Smooth muscle cell (in vitro differentiated cells): Measurements from ENCODE around the gene EIF4B. TPM values are rescaled to one million over a fixed set of nuclear protein-coding genes. Genes with fewer than 3 reads are reported as not detected.

Experiments
- DNase-seq: peaks from one replicate; lab custom pipeline; 2025; ENCODE audit not compliant: unreplicated experiment; lab: John Stamatoyannopoulos, UW
- H2AFZ ChIP-seq: fragments of 200-600 bp; sonication (generic); 2 replicates; pipeline ENCODE4 v1.6.0; 2016; ENCODE audit warnings: antibody characterized with exemption, low read depth, mild to moderate bottlenecking
- H3F3A ChIP-seq: fragments of 200-600 bp; sonication (generic); 2 replicates; pipeline ENCODE4 v1.6.0; 2017; ENCODE audit warnings: antibody characterized with exemption, low read depth
- H3K27ac ChIP-seq: fragments of 200-600 bp; sonication (generic); 2 replicates; pipeline ENCODE4 v1.5.1; 2016; ENCODE audit warnings: low read depth, mild to moderate bottlenecking
- H3K27me3 ChIP-seq: fragments of 200-600 bp; sonication (generic); 2 replicates; pipeline ENCODE4 v1.6.1; 2016; ENCODE audit warnings: low read depth, mild to moderate bottlenecking
- H3K36me3 ChIP-seq: fragments of 200-600 bp; sonication (generic); 2 replicates; pipeline ENCODE4 v1.5.1; 2016; ENCODE audit warnings: low read depth
- H3K4me1 ChIP-seq: fragments of 200-600 bp; sonication (generic); 2 replicates; pipeline ENCODE4 v1.5.1; 2016; ENCODE audit warnings: low read depth
- H3K4me2 ChIP-seq: fragments of 200-600 bp; sonication (generic); 2 replicates; pipeline ENCODE4 v1.6.0; 2016; ENCODE audit warnings: mild to moderate bottlenecking
- H3K4me3 ChIP-seq: fragments of 200-600 bp; sonication (generic); 2 replicates; pipeline ENCODE4 v1.5.1; 2016; ENCODE audit warnings: mild to moderate bottlenecking
- H3K79me2 ChIP-seq: fragments of 200-600 bp; sonication (generic); 2 replicates; pipeline ENCODE4 v1.6.0; 2016; ENCODE audit warnings: low read depth, mild to moderate bottlenecking
- H3K9ac ChIP-seq: fragments of 200-600 bp; sonication (generic); 2 replicates; pipeline ENCODE4 v1.6.0; 2016; ENCODE audit warnings: low read depth
- H3K9me3 ChIP-seq: fragments of 200-600 bp; sonication (generic); replicated peaks from 2 replicates; pipeline ENCODE4 v1.5.1; 2016; ENCODE audit warnings: low read depth
- H4K20me1 ChIP-seq: fragments of 200-600 bp; sonication (generic); 2 replicates; pipeline ENCODE4 v1.6.0; 2016; ENCODE audit warnings: low read depth
- CTCF ChIP-seq: fragments of 200-600 bp; sonication (generic); IDR thresholded peaks from 2 replicates; pipeline ENCODE4 v1.5.1; 2017; ENCODE audit warnings: borderline replicate concordance, mild to moderate bottlenecking, antibody characterized with exemption; ENCODE audit not compliant: insufficient read depth, poor library complexity, severe bottlenecking
- WGBS: methylation state at CpG from one replicate; pipeline ENCODE4 v1.1.7; 2016; ENCODE audit warnings: low lambda C conversion rate; 5-methylcytosine and 5-hydroxymethylcytosine counted together
- polyA plus RNA-seq: library from polyadenylated mRNA; unstranded; fragments of >200 nt; fragmentation: Nextera tagmentation; extraction: Ambion mirVana; gene quantifications from 2 replicates; pipeline ENCODE4 v1.2.1, GENCODE V29; 2016
- total RNA-seq: library from RNA; depleted of rRNA; stranded (reverse); fragments of >200 nt; gene quantifications from 2 replicates; pipeline ENCODE4 v1.2.3, GENCODE V29; 2014

Gene EIF4B
- total and polyA plus RNA-seq, 2 experiments from 2014 or later, result 39.9 to 241 TPM

- Histone ChIP-seq H3K4me2 (peak overlapping the region; percentile 84), H3K27me3 (no peaks in the 10 kb centered on the region), H3K9me3 (no peaks in the 10 kb centered on the region), H3K9ac (no peak overlapping the region), H3F3A (peaks cover 19% of the 10 kb centered on the region), H4K20me1 (no peaks in the 10 kb centered on the region), H2AFZ (no peak overlapping the region), H3K27ac (peak overlapping the region; percentile 26), H3K79me2 (peaks cover 12% of the 10 kb centered on the region), H3K4me3 (no peak overlapping the region), H3K4me1 (peaks cover 36% of the 10 kb centered on the region), H3K36me3 (no peaks in the 10 kb centered on the region)
- no peak for TF ChIP-seq CTCF
- WGBS, result 91% methylated on average over 7 of the region's 7 CpGs
- DNase-seq, result no peak
Observed at GRCh38 chr12:53051881-53052412, 45.7 kb downstream of the EIF4B start.

GRCh38 chr12:53052419-53053217, 46.4 kb downstream of the EIF4B start:
- Histone ChIP-seq H3K36me3 (no peaks in the 10 kb centered on the region), H3K9me3 (no peaks in the 10 kb centered on the region), H3K9ac (no peak overlapping the region), H3K27ac (peak overlapping the region; percentile 83), H3K4me1 (peaks cover 34% of the 10 kb centered on the region), H4K20me1 (no peaks in the 10 kb centered on the region), H2AFZ (no peak overlapping the region), H3K4me2 (peak overlapping the region; percentile 91), H3K79me2 (peaks cover 12% of the 10 kb centered on the region), H3F3A (peaks cover 19% of the 10 kb centered on the region), H3K4me3 (no peak overlapping the region), H3K27me3 (no peaks in the 10 kb centered on the region)
- DNase-seq, result no peak
- WGBS, result 71% methylated on average over 10 of the region's 11 CpGs
- no peak for TF ChIP-seq CTCF

GRCh38 chr12:53053218-53054111, 47.2 kb downstream of the EIF4B start:
- peaks cover 14% of the 10 kb centered on the region for H3F3A ChIP-seq
- H4K20me1 ChIP-seq, result no peaks in the 10 kb centered on the region
- H2AFZ ChIP-seq, result no peak overlapping the region
- peak overlapping the region; percentile 83 for H3K27ac ChIP-seq
- no peaks in the 10 kb centered on the region for H3K27me3 ChIP-seq
- no peak for DNase-seq
- peak overlapping the region; percentile 91 for H3K4me2 ChIP-seq
- TF ChIP-seq CTCF, result peak; percentile 71
- no peaks in the 10 kb centered on the region for H3K36me3 ChIP-seq
- no peaks in the 10 kb centered on the region for H3K9me3 ChIP-seq
- WGBS, result 34% methylated on average over 16 of the region's 16 CpGs
- peak overlapping the region; percentile 57 for H3K4me3 ChIP-seq
- H3K4me1 ChIP-seq, result peaks cover 26% of the 10 kb centered on the region
- peak overlapping the region; percentile 0 for H3K9ac ChIP-seq
- peaks cover 12% of the 10 kb centered on the region for H3K79me2 ChIP-seq
